K562 (cell line): ENCODE measurements around the gene MXRA7. TPM values are rescaled to one million over a fixed set of nuclear protein-coding genes. Genes with fewer than 3 reads are reported as not detected.

Experiments
- BCLAF1 ChIP-seq, 2 experiments: fragments of 450-650 bp in 1 of 2; IDR thresholded peaks; 2 replicates each; pipeline ENCODE4 v1.6.1; 2011 to 2017; ENCODE audit warnings: low read depth in 2 of 2, antibody characterized with exemption in 1 of 2, borderline replicate concordance in 1 of 2, low read length in 1 of 2, mild to moderate bottlenecking in 1 of 2, mixed read lengths in 1 of 2; ENCODE audit not compliant: control insufficient read depth in 1 of 2
- BRCA1 ChIP-seq, 2 experiments: fragments of 450-650 bp in 1 of 2; sonication (generic) in 1 of 2; formaldehyde crosslinking in 1 of 2; IDR thresholded peaks; 2 replicates each; pipeline versions ENCODE4 v1.5.0 to v1.6.1; 2017 to 2020; ENCODE audit warnings: mild to moderate bottlenecking in 1 of 2, missing genetic modification reagents in 1 of 2
- CBFA2T3 ChIP-seq: fragments of 450-650 bp; IDR thresholded peaks from 2 replicates; pipeline ENCODE4 v1.6.1; 2017
- E2F3 ChIP-seq: fragments of 250-450 bp; sonication (Bioruptor Pico); IDR thresholded peaks from 2 replicates; pipeline ENCODE4 v1.4.0; 2020; ENCODE audit warnings: mild to moderate bottlenecking
- ESRRA ChIP-seq: fragments of 450-650 bp; IDR thresholded peaks from 2 replicates; pipeline ENCODE4 v1.6.1; 2014; ENCODE audit warnings: low read depth, mild to moderate bottlenecking, moderate library complexity, borderline replicate concordance
- ETV6 ChIP-seq, 3 experiments: fragments of 150-350 bp in 1 of 3; sonication (generic) in 1 of 3; formaldehyde crosslinking in 1 of 3; IDR thresholded peaks; 2 replicates each; pipeline versions ENCODE4 v1.6.1 to v1.8.0; 2014 to 2022; ENCODE audit warnings: borderline replicate concordance in 2 of 3, low read depth in 2 of 3, antibody characterized with exemption in 1 of 3, low read length in 1 of 3, mild to moderate bottlenecking in 1 of 3, missing genetic modification reagents in 1 of 3
- FOS ChIP-seq: IDR thresholded peaks from 3 replicates; pipeline ENCODE4 v1.6.1; 2011; ENCODE audit not compliant: insufficient read length; ENCODE audit errors: extremely low read depth
- KHSRP ChIP-seq: fragments of 450-650 bp; IDR thresholded peaks from 2 replicates; pipeline ENCODE4 v1.6.1; 2017
- PHF21A ChIP-seq: fragments of 450-650 bp; IDR thresholded peaks from 2 replicates; pipeline ENCODE4 v1.6.1; 2017; ENCODE audit warnings: low read depth, borderline replicate concordance
- PRMT5 ChIP-seq: sonication (generic); formaldehyde crosslinking; IDR thresholded peaks from 2 replicates; pipeline ENCODE4 v1.5.0; 2020; ENCODE audit warnings: missing genetic modification reagents
- RFX7 ChIP-seq: fragments of 250-450 bp; sonication (Bioruptor Pico); IDR thresholded peaks from 2 replicates; pipeline ENCODE4 v1.5.1; 2021; ENCODE audit warnings: mild to moderate bottlenecking
- SMARCA4 ChIP-seq: fragments of 450-650 bp; IDR thresholded peaks from 2 replicates; pipeline ENCODE4 v1.6.1; 2016
- SNRNP70 ChIP-seq: fragments of 200-400 bp; formaldehyde crosslinking; optimal IDR thresholded peaks from 2 replicates; pipeline ENCODE3; 2017; ENCODE audit warnings: low read depth, low read length
- VEZF1 ChIP-seq: fragments of 200-800 bp; sonication (Bioruptor generic); IDR thresholded peaks from 2 replicates; pipeline ENCODE4 v1.6.1; 2017; ENCODE audit warnings: missing genetic modification characterization, missing compliant biosample characterization
- ZBED1 ChIP-seq: IDR thresholded peaks from 2 replicates; pipeline ENCODE4 v1.6.1; 2014
- polyA plus RNA-seq, 8 experiments: library from polyadenylated mRNA; depleted of rRNA in 4 of 8; stranded (reverse) in 5 of 8; unstranded in 3 of 8; fragments of >200 nt; fragmentation: Nextera tagmentation in 2 of 8; fragmentation: Illumina TruSeq in 1 of 8; extraction: Ambion mirVana in 2 of 8; extraction: Trizol in 1 of 8; gene quantifications; 2 replicates each; pipeline versions ENCODE4 v1.2.1 to v1.2.3, GENCODE V29; 2011 to 2014; ENCODE audit warnings: inconsistent platforms in 1 of 8, missing spikeins in 1 of 8
- total RNA-seq, 7 experiments: library from RNA; depleted of rRNA in 6 of 7; stranded (reverse); fragments of >200 nt in 6 of 7; fragmentation: Illumina TruSeq in 2 of 7; extraction: Trizol in 2 of 7; gene quantifications; 2 replicates each; pipeline versions ENCODE4 v1.2.1 to v1.2.3, GENCODE V29; 2011 to 2021; ENCODE audit warnings: low replicate concordance in 1 of 7
- TF ChIP-seq, protein P1 (sequence below): IDR thresholded peaks from 2 replicates; pipeline ENCODE4 v1.6.1; 2016; ENCODE audit warnings: missing genetic modification characterization, missing compliant biosample characterization
- TF ChIP-seq, protein P2 (sequence below), 2 experiments: fragments of 450-650 bp in 1 of 2; sonication (generic) in 1 of 2; formaldehyde crosslinking in 1 of 2; IDR thresholded peaks in 1 of 2; conservative IDR thresholded peaks in 1 of 2; 2 replicates each; pipeline versions ENCODE4 v1.6.1 to v1.8.1; 2016 to 2023; ENCODE audit warnings: mild to moderate bottlenecking in 2 of 2, moderate library complexity in 2 of 2, inconsistent platforms in 1 of 2, missing genetic modification reagents in 1 of 2
- TF ChIP-seq, protein P3 (sequence below): fragments of 250-450 bp; sonication (Bioruptor Pico); IDR thresholded peaks from 2 replicates; pipeline ENCODE4 v1.4.0; 2020; ENCODE audit warnings: mild to moderate bottlenecking, moderate library complexity

The MXRA7 gene
- total and polyA plus RNA-seq, 9 of the 15 experiments (the other 6 are each of a cell fraction or from before 2014, with no cell fraction given): 2.6 to 38.4 (median 14.3) TPM

DNA sequence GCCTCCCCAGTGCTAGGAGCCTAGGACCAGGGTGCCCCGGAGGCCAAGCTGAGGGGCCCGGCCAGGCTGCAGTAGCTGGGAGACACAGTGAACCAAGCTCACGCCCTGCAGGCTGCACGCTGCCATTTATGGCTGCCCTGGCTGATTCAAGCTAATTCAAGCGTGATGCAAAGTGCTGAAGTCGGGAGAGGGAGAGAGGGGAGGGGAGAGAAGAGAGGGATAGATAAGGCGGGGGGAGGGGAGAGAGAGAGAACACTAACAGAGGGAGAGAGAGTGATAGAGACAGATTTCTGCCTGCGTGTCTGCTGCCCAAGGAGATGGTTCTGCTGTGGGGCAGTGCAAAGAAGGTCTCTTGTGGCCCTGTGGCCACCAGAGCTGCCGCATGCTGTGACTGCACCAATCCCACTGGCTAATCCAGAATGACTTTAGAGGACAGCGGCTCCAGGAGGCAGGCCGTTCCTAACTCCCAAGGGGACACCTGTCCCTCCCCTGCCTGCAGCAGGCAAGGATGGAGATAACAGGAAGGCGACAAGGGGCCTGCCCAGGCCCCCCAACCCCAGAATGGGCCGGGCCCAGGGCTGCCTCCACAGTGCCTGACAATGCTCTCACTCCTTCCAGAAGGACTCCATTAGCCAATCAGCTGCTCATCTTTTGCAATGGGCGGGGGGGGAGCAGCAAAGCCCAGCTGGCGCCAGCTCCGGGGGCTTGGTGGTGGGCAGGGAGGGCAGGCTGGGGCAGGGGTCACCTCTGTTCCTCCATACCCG is 12.9 kb downstream of the MXRA7 start (continued):
- no peak for TF ChIP-seq ETV6 (IDR thresholded peaks at IDR 0.05; ENCODE audit: borderline replicate concordance in 1 of 2, low read depth in 2 of 2, low read length in 1 of 2)
- TF ChIP-seq ETV6 (CRISPR knock-in tag; IDR thresholded peaks at IDR 0.05; ENCODE audit: borderline replicate concordance): no peak
- TF ChIP-seq FOS: no peak
- peak; percentile 80 for TF ChIP-seq VEZF1 (CRISPR knock-in tag)
- TF ChIP-seq PRMT5 (CRISPR knock-in tag): no peak
- TF ChIP-seq, protein P1, sequence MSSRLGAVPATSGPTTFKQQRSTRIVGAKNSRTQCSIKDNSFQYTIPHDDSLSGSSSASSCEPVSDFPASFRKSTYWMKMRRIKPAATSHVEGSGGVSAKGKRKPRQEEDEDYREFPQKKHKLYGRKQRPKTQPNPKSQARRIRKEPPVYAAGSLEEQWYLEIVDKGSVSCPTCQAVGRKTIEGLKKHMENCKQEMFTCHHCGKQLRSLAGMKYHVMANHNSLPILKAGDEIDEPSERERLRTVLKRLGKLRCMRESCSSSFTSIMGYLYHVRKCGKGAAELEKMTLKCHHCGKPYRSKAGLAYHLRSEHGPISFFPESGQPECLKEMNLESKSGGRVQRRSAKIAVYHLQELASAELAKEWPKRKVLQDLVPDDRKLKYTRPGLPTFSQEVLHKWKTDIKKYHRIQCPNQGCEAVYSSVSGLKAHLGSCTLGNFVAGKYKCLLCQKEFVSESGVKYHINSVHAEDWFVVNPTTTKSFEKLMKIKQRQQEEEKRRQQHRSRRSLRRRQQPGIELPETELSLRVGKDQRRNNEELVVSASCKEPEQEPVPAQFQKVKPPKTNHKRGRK: no peak
- peak; percentile 84 for TF ChIP-seq CBFA2T3
- TF ChIP-seq PHF21A: peak; percentile 83; the same call in 1 of the 2 replicates
- TF ChIP-seq BRCA1 (IDR thresholded peaks at IDR 0.05): no peak
- no peak for TF ChIP-seq BRCA1 (CRISPR knock-in tag; IDR thresholded peaks at IDR 0.05)
- no peak for TF ChIP-seq ESRRA
- TF ChIP-seq RFX7 (CRISPR knock-in tag): no peak
- TF ChIP-seq E2F3: no peak
- TF ChIP-seq, protein P2, sequence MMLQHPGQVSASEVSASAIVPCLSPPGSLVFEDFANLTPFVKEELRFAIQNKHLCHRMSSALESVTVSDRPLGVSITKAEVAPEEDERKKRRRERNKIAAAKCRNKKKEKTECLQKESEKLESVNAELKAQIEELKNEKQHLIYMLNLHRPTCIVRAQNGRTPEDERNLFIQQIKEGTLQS (IDR thresholded peaks at IDR 0.05): peak; percentile 62
- TF ChIP-seq, protein P2 (CRISPR knock-in tag; conservative IDR thresholded peaks at IDR 0.05): no peak
- no peak for TF ChIP-seq KHSRP
- TF ChIP-seq BCLAF1 (IDR thresholded peaks at IDR 0.05; ENCODE audit: borderline replicate concordance in 1 of 2, control insufficient read depth in 1 of 2, low read depth in 2 of 2, low read length in 1 of 2): no peak
- TF ChIP-seq SMARCA4: peak; percentile 86
- no peak for TF ChIP-seq SNRNP70
- no peak for TF ChIP-seq ZBED1
- TF ChIP-seq, protein P3, sequence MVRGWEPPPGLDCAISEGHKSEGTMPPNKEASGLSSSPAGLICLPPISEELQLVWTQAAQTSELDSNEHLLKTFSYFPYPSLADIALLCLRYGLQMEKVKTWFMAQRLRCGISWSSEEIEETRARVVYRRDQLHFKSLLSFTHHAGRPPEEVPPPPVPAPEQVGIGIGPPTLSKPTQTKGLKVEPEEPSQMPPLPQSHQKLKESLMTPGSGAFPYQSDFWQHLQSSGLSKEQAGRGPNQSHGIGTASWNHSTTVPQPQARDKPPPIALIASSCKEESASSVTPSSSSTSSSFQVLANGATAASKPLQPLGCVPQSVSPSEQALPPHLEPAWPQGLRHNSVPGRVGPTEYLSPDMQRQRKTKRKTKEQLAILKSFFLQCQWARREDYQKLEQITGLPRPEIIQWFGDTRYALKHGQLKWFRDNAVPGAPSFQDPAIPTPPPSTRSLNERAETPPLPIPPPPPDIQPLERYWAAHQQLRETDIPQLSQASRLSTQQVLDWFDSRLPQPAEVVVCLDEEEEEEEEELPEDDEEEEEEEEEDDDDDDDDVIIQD (CRISPR knock-in tag): no peak
